ENCODE measurements around the gene DCTPP1. TPM values are rescaled to one million over a fixed set of nuclear protein-coding genes. Genes with fewer than 3 reads are reported as not detected.

DCTPP1 gene
- total RNA-seq (2022; extraction: Qiagen RNA extraction): 106 to 133 TPM (median 129 TPM) in 5 replicates

DNA sequence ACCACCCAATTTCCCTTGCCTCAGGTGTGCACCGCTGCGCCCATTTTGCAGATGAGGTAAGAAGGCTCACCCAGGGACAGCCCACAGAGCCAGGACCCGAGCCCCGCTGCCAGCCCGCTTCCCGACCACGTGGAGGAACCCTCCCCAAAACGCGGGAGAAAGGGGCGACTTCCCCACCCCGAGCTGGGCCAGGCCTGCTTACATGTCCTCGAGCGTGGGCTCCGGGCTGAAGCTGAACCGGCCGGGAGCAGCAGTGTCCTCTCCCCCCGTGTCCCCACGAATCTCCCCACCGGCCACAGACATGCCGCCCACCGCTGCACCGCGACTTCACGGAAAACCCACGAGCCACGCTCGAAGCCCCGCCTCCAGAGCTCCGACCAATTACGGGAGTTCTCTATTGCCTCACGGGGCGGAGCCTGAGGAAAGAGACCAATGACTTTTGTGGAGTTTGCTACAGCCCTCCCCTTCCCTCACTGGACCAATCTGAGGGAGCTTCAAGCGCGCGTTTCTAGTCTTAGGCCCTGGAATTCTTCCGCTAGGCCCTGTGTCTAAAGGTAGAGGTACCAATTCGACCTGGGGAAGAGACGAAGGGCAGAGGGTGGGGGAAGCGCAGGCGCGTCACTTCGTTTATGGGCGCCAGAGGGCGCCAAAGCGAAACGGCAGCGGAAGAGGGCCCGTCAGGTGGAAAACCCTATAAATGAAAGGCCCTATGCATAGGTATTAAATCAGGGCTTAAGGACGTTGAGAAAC, at the start of gene DCTPP1:
Gene DCTPP1, minus strand, starts transcription at position 353 of the 750 bp plus-strand sequence. Its CDS starts 50 bp downstream, at position 303.

DNA sequence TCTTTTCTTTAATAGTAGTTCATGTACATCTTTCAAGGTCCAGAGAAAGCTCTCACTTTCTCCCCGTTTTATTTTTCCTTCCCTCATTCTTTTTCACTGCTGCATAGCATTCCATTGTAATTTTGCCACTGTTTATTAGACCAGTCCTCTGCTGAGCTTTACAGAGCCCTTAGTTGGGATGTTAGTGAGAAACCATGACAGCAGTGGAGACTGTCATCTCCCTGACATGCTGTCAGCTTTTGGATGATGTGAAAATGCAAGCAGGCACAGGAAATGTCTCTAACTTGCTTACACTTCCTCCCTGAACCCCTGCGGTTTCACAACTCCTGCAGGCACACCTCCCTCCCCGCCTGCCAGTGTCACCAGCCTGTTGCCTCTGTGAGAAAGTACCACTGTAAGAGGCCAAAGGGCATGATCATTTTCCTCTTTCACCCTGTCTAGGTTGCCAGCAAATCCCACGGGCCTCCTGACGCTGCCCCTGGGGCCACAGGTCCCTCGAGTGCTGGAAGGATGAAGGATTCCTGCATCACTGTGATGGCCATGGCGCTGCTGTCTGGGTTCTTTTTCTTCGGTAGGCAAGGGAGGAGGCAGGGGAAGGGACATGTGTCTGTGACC, 42.6 kb upstream of the DCTPP1 start, which contains the start of gene ITGAL:
Gene ITGAL, plus strand, starts transcription at position 415 of the 615 bp plus-strand sequence. Its CDS starts 96 bp downstream, at position 511.

DNA sequence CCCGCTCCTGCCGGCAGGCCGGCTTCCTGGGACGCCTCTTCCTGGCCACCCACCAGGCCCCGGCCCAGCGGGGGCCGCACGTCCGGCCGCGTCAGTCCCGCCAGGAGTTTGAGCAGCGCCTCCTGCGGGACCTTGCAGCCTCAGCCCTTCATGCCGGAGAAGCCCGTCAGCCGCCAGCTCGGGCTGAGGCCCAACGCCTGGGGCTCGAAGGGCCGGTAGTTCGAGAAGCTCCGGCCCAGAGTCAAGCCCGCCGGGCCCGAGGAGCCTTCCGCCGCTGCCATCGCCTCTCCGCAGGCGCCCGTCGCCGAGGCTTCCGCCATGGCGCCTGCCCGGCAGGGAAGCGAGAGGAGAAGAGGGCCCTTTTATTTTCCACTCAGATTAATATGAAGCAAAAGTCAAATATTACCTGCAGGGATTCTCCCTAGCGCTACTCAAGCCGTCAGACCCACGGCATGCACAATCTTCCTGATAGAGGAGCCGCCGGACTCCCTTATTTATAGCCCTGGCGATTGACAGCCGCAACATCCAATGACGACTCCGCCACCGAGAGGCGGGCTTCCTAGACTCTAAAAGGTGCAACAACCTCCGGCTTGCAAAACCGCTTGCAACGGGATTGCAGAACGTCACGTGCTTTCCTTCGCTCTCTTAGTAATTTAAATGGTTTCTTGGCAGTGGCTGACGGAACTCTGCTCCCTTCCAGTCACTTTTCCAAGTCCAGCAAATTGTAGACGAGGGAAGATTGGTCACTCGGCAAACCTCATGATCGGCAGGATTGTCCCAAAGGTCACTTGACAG, 15.8 kb upstream of the DCTPP1 start, which contains the start of gene SEPHS2:
Gene SEPHS2, minus strand, starts transcription at position 467 of the 795 bp plus-strand sequence. Its CDS starts 147 bp downstream, at position 320.

GRCh38 chr16:30407102-30407803, 22.6 kb downstream of the DCTPP1 start, which contains the start of gene ZNF771:
ZNF771 (plus strand) TSS chr16:30407606; CDS start chr16:30408054, 448 bp downstream.

GRCh38 chr16:30395155-30395991, 34.5 kb downstream of the DCTPP1 start, which contains the start of gene ZNF48:
ZNF48 (plus strand) TSS chr16:30395420; CDS start chr16:30395795, 375 bp downstream.

GRCh38 chr16:30382111-30382881, 47.5 kb downstream of the DCTPP1 start, which contains the start of gene SEPTIN1:
SEPTIN1 (minus strand) TSS chr16:30382561; CDS start chr16:30382542, 19 bp downstream.

GRCh38 chr16:30374538-30374937, 55.3 kb downstream of the DCTPP1 start, which contains the start of gene MYL11:
MYL11 (plus strand) TSS chr16:30374802; CDS start chr16:30374858, 56 bp downstream.

Other genes with a start within 250 kb of the DCTPP1 start
- gene CORO1A, start 246.4 kb downstream of the DCTPP1 start, total RNA-seq (2022; extraction: Qiagen RNA extraction): 1.9 to 2.9 TPM (median 2.8 TPM) in 5 replicates
- gene BOLA2B, start 236.4 kb downstream of the DCTPP1 start, total RNA-seq (2022; extraction: Qiagen RNA extraction): 98.3 to 218 TPM (median 209 TPM) in 5 replicates
- 7.8 to 14.7 TPM (median 13.7 TPM) in 5 replicates for gene SLX1A, start 236.2 kb downstream of the DCTPP1 start, total RNA-seq (2022; extraction: Qiagen RNA extraction)
- 4.9 to 10.8 TPM (median 7.0 TPM) in 5 replicates for gene SULT1A3, start 230.8 kb downstream of the DCTPP1 start, total RNA-seq (2022; extraction: Qiagen RNA extraction)
- 1.7 to 3.0 TPM (median 2.7 TPM) in 5 replicates for gene NPIPB13, start 181.6 kb downstream of the DCTPP1 start, total RNA-seq (2022; extraction: Qiagen RNA extraction)
- 61.2 to 68.0 TPM (median 65.7 TPM) in 5 replicates for gene CD2BP2, start 74.7 kb downstream of the DCTPP1 start, total RNA-seq (2022; extraction: Qiagen RNA extraction)
- 26.1 to 31.4 TPM (median 28.8 TPM) in 5 replicates for gene TBC1D10B, start 59.5 kb downstream of the DCTPP1 start, total RNA-seq (2022; extraction: Qiagen RNA extraction)
- gene MYL11, start 55.2 kb downstream of the DCTPP1 start, total RNA-seq (2022; extraction: Qiagen RNA extraction): 0.39 to 0.67 TPM in 2 of 5 replicates, not detected in the others
- gene SEPTIN1, start 47.5 kb downstream of the DCTPP1 start, total RNA-seq (2022; extraction: Qiagen RNA extraction): 0.97 to 2.6 TPM (median 2.1 TPM) in 5 replicates
- gene ZNF48, start 34.6 kb downstream of the DCTPP1 start, total RNA-seq (2022; extraction: Qiagen RNA extraction): 12.3 to 13.4 TPM (median 12.9 TPM) in 5 replicates
- 2.9 to 6.5 TPM (median 5.4 TPM) in 5 replicates for gene ZNF771, start 22.4 kb downstream of the DCTPP1 start, total RNA-seq (2022; extraction: Qiagen RNA extraction)
- gene SEPHS2, start 15.8 kb upstream of the DCTPP1 start, total RNA-seq (2022; extraction: Qiagen RNA extraction): 45.4 to 50.6 TPM (median 46.4 TPM) in 5 replicates
- 0.03 to 0.18 TPM (median 0.09 TPM) in 5 replicates for gene ITGAL, start 42.7 kb upstream of the DCTPP1 start, total RNA-seq (2022; extraction: Qiagen RNA extraction)
- gene ZNF768, start 96.5 kb upstream of the DCTPP1 start, total RNA-seq (2022; extraction: Qiagen RNA extraction): 43.1 to 47.3 TPM (median 44.9 TPM) in 5 replicates
- 4.0 to 5.0 TPM (median 4.5 TPM) in 5 replicates for gene ZNF747, start 104.8 kb upstream of the DCTPP1 start, total RNA-seq (2022; extraction: Qiagen RNA extraction)
- 5.1 to 6.1 TPM (median 5.6 TPM) in 5 replicates for gene ZNF764, start 128.3 kb upstream of the DCTPP1 start, total RNA-seq (2022; extraction: Qiagen RNA extraction)
- 5.9 to 6.7 TPM (median 6.1 TPM) in 5 replicates for gene ZNF688, start 141.7 kb upstream of the DCTPP1 start, total RNA-seq (2022; extraction: Qiagen RNA extraction)
- gene ZNF785, start 155.7 kb upstream of the DCTPP1 start, total RNA-seq (2022; extraction: Qiagen RNA extraction): not detected in 5 replicates
- 7.5 to 9.3 TPM (median 8.4 TPM) in 5 replicates for gene ZNF689, start 180.4 kb upstream of the DCTPP1 start, total RNA-seq (2022; extraction: Qiagen RNA extraction)
- 19.7 to 26.6 TPM (median 24.4 TPM) in 5 replicates for gene PRR14, start 220.9 kb upstream of the DCTPP1 start, total RNA-seq (2022; extraction: Qiagen RNA extraction)
- 35.0 to 40.4 TPM (median 39.7 TPM) in 5 replicates for gene FBRS, start 228.4 kb upstream of the DCTPP1 start, total RNA-seq (2022; extraction: Qiagen RNA extraction)